Karpas-422 (cell line): ENCODE data around the gene ZNF511. TPM values are rescaled to one million over a fixed set of nuclear protein-coding genes. Genes with fewer than 3 reads are reported as not detected.

Source experiments
- DNase-seq: peaks from one replicate; pipeline ENCODE4 v3.0.0-alpha.2; 2015
- H2AFZ ChIP-seq: fragments of 200-600 bp; sonication (generic); 2 replicates; pipeline ENCODE4 v1.6.1; 2014; ENCODE audit warnings: antibody characterized with exemption, low read length, mixed read lengths
- H3K27ac ChIP-seq: fragments of 200-600 bp; sonication (generic); 2 replicates; pipeline ENCODE4 v1.5.1; 2014; ENCODE audit warnings: mild to moderate bottlenecking, low read length, moderate library complexity
- H3K27me3 ChIP-seq: fragments of 200-600 bp; sonication (generic); 2 replicates; pipeline ENCODE4 v1.6.1; 2014; ENCODE audit warnings: low read length, mixed read lengths
- H3K36me3 ChIP-seq: fragments of 200-600 bp; sonication (generic); 2 replicates; pipeline ENCODE4 v1.6.1; 2014; ENCODE audit warnings: low read length, mixed read lengths; ENCODE audit not compliant: insufficient read depth
- H3K4me1 ChIP-seq: fragments of 200-600 bp; sonication (generic); 2 replicates; pipeline ENCODE4 v1.6.1; 2014; ENCODE audit warnings: mild to moderate bottlenecking, low read length, mixed read lengths
- H3K4me2 ChIP-seq: fragments of 200-600 bp; sonication (generic); 2 replicates; pipeline ENCODE4 v1.6.1; 2014; ENCODE audit warnings: low read length, low read depth, mild to moderate bottlenecking; ENCODE audit not compliant: poor library complexity, severe bottlenecking
- H3K4me3 ChIP-seq: fragments of 200-600 bp; sonication (generic); 2 replicates; pipeline ENCODE4 v1.5.1; 2014; ENCODE audit warnings: mild to moderate bottlenecking, antibody characterized with exemption, low read length, mixed read lengths
- H3K79me2 ChIP-seq: fragments of 200-600 bp; sonication (generic); 2 replicates; pipeline ENCODE4 v1.6.1; 2014; ENCODE audit warnings: mild to moderate bottlenecking, low read length, mixed read lengths
- H3K9ac ChIP-seq: fragments of 200-600 bp; sonication (generic); 2 replicates; pipeline ENCODE4 v1.6.0; 2014; ENCODE audit warnings: low read length
- H3K9me2 ChIP-seq: fragments of 200-600 bp; sonication (generic), shearing (Covaris generic); replicated peaks from 2 replicates; pipeline ENCODE4 v1.6.0; 2014; ENCODE audit warnings: mild to moderate bottlenecking, low read length, moderate library complexity; ENCODE audit not compliant: insufficient read depth
- H3K9me3 ChIP-seq: fragments of 300-700, 200-600 bp; sonication (generic); 2 replicates; pipeline ENCODE4 v1.6.1; 2014; ENCODE audit warnings: low read length, mixed read lengths
- H4K20me1 ChIP-seq: fragments of 200-600 bp; sonication (generic); 2 replicates; pipeline ENCODE4 v1.6.1; 2014; ENCODE audit warnings: mild to moderate bottlenecking, antibody characterized with exemption, low read length, low read depth; ENCODE audit not compliant: insufficient read depth
- total RNA-seq: library from RNA; depleted of rRNA; stranded (reverse); fragments of >200 nt; shearing (Covaris generic); gene quantifications from 2 replicates; pipeline ENCODE4 v1.2.3, GENCODE V29; 2014; ENCODE audit warnings: low replicate concordance

The ZNF511 gene
- total RNA-seq, 1 experiment from 2014 or later, result 14.0 TPM

DNA sequence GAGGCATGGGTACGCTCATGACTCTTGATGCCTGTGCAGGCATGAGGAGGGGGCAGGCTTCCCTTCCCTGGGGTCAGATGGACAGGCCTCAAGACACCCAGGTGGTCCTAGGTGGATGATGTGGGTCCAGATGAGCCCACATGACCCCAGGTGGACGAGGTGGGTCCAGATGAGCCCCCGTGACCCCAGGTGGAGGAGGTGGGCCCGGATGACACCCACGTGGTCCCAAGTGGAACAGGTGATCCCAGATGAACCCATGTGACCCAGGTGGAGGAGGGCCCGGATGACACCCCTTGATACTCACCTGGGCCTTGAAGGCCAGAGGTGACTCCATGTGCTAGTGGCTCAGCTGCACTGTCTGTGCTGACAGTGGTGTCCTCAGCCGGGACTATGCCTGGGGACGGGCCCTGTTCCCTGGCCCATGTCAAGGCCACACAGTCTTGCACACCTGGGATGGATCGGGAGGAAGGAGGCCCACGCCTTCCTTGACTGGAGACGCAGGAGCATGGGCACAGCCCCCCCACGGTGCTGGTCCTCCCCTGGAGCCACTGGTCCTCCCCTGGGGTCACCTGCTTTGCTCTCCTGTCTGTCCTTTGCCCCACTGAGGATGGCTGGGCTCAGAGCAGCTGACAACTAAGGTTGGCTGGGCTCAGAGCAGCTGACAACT lies 41.7 kb downstream of the ZNF511 start:
- Histone ChIP-seq H3K36me3 (no peaks in the 10 kb centered on the region), H3K79me2 (no peaks in the 10 kb centered on the region), H3K4me3 (no peak overlapping the region), H3K9me2 (no peaks in the 10 kb centered on the region), H2AFZ (no peak overlapping the region), H3K27me3 (no peaks in the 10 kb centered on the region), H3K27ac (no peak overlapping the region), H4K20me1 (no peaks in the 10 kb centered on the region), H3K4me2 (no peak overlapping the region), H3K4me1 (no peaks in the 10 kb centered on the region), H3K9me3 (no peaks in the 10 kb centered on the region), H3K9ac (no peak overlapping the region)
- DNase-seq, result no peak

DNA sequence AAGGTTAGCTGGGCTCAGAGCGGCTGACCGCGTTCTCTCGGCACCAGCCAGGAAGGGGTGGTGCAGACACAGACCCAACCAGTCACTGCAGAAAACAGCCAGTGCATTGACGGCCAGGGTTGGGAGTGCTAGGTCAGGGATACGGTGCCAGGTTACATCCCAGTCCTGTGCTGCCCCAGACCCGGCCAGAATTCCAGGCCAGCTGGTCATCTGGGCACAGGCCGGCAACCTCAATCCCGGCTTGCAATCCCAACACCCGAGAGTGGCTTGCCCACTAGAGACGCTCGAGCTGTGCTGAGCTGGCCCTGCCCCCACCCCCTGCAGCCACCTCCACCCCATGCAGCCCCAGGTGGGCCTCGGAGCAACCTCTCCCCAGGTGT lies 42.2 kb downstream of the ZNF511 start:
- Histone ChIP-seq H3K27ac (no peak overlapping the region), H3K79me2 (no peaks in the 10 kb centered on the region), H3K9ac (no peak overlapping the region), H3K27me3 (no peaks in the 10 kb centered on the region), H2AFZ (no peak overlapping the region), H3K36me3 (no peaks in the 10 kb centered on the region), H3K9me2 (no peaks in the 10 kb centered on the region), H3K4me1 (no peaks in the 10 kb centered on the region), H3K4me2 (no peak overlapping the region), H3K4me3 (no peak overlapping the region), H3K9me3 (no peaks in the 10 kb centered on the region), H4K20me1 (no peaks in the 10 kb centered on the region)
- no peak for DNase-seq

DNA sequence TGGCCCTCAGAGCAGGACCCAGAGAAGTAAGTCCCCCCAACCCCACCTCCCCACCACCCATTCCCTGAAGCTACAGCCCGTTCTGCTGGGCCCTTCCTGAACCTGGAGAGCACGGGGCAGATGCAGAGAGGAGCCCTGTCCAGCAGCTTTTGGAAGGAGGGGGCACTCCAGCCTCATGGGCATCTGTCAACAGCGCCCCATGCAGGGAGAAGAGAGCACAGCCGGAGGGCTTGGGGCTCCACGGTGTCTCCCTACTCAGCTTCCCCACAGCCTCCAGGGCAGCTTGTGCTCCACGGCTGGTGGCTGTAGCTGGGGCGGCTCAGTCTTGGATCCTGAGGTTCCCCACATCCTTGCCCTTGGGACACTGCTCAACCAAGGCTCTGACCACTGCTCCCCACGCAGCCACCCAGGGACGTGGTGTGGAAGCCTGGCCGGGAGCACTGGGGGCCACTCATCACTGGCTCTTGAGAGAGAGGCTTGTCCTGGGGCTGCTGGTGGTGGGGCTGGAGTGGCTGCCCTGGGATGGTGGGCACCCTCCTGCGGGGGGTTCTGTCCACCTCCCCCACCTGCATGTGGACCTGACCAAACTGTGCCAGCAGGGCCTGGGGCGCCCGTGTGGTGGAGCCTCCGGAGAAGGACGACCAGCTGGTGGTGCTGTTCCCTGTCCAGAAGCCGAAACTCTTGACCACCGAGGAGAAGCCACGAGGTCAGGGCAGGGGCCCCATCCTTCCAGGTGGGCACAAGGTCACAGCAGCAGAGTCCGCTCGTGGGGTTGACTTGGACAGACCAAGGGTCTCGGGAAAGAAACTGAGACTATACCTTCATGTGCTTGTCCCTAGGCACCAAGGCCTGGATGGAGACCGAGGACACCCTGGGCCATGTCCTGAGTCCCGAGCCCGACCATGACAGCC lies 42.9 kb downstream of the ZNF511 start:
- no peaks in the 10 kb centered on the region for H4K20me1 ChIP-seq
- H3K36me3 ChIP-seq, result no peaks in the 10 kb centered on the region
- no peak overlapping the region for H3K4me3 ChIP-seq
- no peaks in the 10 kb centered on the region for H3K9me3 ChIP-seq
- no peaks in the 10 kb centered on the region for H3K27me3 ChIP-seq
- H3K4me1 ChIP-seq, result no peaks in the 10 kb centered on the region
- no peak overlapping the region for H3K4me2 ChIP-seq
- H2AFZ ChIP-seq, result no peak overlapping the region
- H3K9me2 ChIP-seq, result no peaks in the 10 kb centered on the region
- H3K27ac ChIP-seq, result no peak overlapping the region
- no peak for DNase-seq
- H3K79me2 ChIP-seq, result no peaks in the 10 kb centered on the region
- no peak overlapping the region for H3K9ac ChIP-seq

DNA sequence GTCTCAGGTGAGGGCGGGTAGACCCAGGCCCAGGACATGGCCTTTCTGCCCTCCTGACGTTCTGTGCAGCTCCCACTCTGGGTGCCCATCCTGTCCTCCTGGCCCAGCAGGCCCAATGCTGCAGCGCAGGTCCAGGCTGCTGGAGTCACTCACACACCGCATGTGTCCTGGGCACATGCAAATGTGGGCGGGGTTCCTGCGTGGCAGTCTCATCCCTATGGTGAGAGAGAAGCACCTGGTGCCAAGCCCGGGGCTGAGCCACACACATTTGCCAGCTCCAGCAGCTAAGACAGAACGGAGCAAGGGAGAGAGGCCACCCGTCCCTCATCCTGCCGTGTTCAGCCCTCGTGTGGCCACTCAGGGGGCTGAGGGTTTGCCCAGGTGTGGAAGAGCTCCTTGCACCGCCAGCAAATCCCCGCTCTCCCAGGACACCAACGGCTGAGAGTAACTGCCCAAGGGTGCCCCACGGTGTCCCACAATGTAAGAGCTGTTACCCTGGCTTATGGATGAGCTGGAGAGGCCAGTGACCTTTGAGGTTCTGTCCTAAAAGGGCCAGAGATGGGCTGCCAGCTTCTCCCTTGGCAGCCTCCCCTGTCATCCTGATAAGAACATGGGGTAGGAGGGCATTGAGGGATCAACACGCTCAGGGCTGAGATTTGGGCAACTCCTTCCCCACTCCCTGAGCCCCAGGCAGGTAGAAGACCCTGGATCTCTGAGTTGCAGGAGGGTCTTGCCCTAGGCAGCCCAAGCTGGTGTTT lies 44.7 kb downstream of the ZNF511 start:
- Histone ChIP-seq H3K27me3 (no peaks in the 10 kb centered on the region), H3K4me2 (no peak overlapping the region), H2AFZ (no peak overlapping the region), H3K27ac (no peak overlapping the region), H3K9me3 (no peaks in the 10 kb centered on the region), H3K4me3 (no peak overlapping the region), H3K4me1 (peaks cover 5% of the 10 kb centered on the region; the same call in 1 of the 2 replicates), H4K20me1 (no peaks in the 10 kb centered on the region), H3K9ac (no peak overlapping the region), H3K36me3 (no peaks in the 10 kb centered on the region), H3K9me2 (no peaks in the 10 kb centered on the region), H3K79me2 (no peaks in the 10 kb centered on the region)
- DNase-seq, result no peak

DNA sequence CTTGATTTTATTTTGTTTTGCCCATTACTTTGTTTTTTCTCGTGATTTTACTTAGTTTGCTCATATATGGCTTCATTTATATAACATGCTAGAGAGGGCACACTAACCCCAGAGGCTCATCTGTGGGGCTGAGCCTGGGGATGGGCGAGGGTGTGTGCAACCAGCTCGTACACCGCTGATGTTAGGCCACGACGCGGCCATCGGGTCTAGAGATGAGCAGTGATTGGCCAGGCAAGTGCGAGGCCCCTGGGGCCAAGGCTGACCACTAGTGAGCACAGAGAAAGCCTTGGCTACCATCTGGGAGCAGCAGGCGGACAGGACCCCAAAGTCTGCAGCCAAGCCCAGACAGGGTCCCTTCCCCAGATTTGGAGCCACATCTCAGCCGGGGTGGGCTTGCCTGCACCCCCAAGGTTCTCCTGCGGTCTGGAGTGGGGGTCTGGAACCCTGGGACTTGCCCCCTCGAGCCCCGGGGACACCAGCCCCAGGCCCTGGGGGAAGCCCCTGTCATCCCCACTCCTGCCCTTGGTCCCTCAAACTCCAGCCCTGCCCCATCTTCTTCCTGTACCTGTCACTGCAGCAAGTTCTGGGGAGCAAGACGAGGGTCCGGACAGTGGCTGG lies 45.4 kb downstream of the ZNF511 start:
- H3K36me3 ChIP-seq, result no peaks in the 10 kb centered on the region
- no peak overlapping the region for H2AFZ ChIP-seq
- H4K20me1 ChIP-seq, result no peaks in the 10 kb centered on the region
- no peak overlapping the region for H3K27ac ChIP-seq
- no peaks in the 10 kb centered on the region for H3K9me3 ChIP-seq
- no peaks in the 10 kb centered on the region for H3K9me2 ChIP-seq
- no peaks in the 10 kb centered on the region for H3K27me3 ChIP-seq
- no peaks in the 10 kb centered on the region for H3K79me2 ChIP-seq
- H3K4me2 ChIP-seq, result no peak overlapping the region
- H3K4me3 ChIP-seq, result no peak overlapping the region
- H3K9ac ChIP-seq, result no peak overlapping the region
- DNase-seq, result no peak
- peaks cover 5% of the 10 kb centered on the region; the same call in 1 of the 2 replicates for H3K4me1 ChIP-seq

DNA sequence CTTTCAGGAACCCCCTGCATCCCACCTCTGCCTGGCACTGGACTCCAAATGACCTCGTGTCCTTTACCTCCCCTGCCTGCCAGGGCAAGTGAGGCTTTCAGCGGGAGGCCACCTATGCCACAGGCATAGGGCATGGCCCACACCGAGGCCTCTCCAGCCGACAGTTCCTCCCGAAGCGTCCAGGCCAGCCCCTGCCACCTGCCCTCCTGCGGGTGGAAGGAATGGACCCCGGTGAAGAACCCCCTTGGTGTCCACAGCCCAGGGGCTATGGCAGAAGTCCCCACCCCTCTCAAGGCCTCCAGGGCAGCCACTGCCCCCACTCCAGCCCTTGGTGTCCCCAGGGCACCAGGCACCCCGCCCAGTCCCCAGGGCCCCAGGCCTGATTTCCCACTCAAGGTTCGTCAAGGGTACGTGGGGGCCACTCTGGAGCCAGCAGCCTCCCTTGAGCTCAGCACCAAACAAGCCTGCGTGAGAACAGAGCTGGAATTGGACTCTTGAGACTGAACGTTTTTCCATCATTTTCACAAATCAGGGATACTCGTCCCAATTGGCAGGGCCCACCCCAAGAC lies 46.0 kb downstream of the ZNF511 start:
- DNase-seq, result no peak
- H2AFZ ChIP-seq, result no peak overlapping the region
- H3K79me2 ChIP-seq, result no peaks in the 10 kb centered on the region
- no peaks in the 10 kb centered on the region for H3K27me3 ChIP-seq
- H3K27ac ChIP-seq, result no peak overlapping the region
- no peak overlapping the region for H3K4me3 ChIP-seq
- H3K9me3 ChIP-seq, result no peaks in the 10 kb centered on the region
- H3K4me2 ChIP-seq, result no peak overlapping the region
- no peaks in the 10 kb centered on the region for H4K20me1 ChIP-seq
- no peaks in the 10 kb centered on the region for H3K36me3 ChIP-seq
- H3K9me2 ChIP-seq, result no peaks in the 10 kb centered on the region
- H3K4me1 ChIP-seq, result peaks cover 5% of the 10 kb centered on the region; the same call in 1 of the 2 replicates
- H3K9ac ChIP-seq, result no peak overlapping the region

DNA sequence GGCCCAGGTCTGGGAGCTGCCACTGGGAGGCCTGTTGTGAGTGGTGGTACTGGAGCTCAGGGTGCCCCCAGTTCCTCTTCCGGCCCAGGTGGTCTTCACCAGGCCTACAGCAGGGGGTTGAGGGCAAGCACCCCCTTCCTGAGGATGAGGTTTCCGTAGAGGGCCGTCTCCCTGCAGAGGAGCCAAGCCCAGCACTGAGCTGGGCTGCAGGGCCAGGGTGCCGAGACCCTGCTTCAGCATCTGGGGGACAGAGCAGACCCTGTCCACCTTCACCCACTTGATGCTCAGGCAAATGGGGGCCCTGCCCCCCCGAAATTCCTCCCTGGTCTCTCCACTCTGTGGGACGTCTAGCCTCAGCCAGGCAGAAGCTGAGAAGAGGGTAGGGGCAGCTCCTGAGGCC lies 46.6 kb downstream of the ZNF511 start:
- Histone ChIP-seq H3K36me3 (no peaks in the 10 kb centered on the region), H3K9ac (no peak overlapping the region), H4K20me1 (no peaks in the 10 kb centered on the region), H3K9me2 (no peaks in the 10 kb centered on the region), H3K4me3 (no peak overlapping the region), H3K27me3 (no peaks in the 10 kb centered on the region), H3K79me2 (no peaks in the 10 kb centered on the region), H3K4me2 (no peak overlapping the region), H3K27ac (no peak overlapping the region), H2AFZ (no peak overlapping the region), H3K9me3 (no peaks in the 10 kb centered on the region), H3K4me1 (peaks cover 5% of the 10 kb centered on the region; the same call in 1 of the 2 replicates)
- no peak for DNase-seq
